GM15510 (cell line): ENCODE measurements around the gene SPOCK3.

ENCODE experiments used
- POLR2A ChIP-seq: IDR thresholded peaks from 3 replicates; pipeline ENCODE4 v1.6.1; 2011; ENCODE audit warnings: borderline replicate concordance; ENCODE audit not compliant: insufficient read length; ENCODE audit errors: extremely low read depth

SPOCK3 gene

GRCh38 chr4:167234316-167234881, at the start of gene SPOCK3:
Gene SPOCK3 (minus strand): TSS chr4:167234494.
- TF ChIP-seq POLR2A: no peak

GRCh38 chr4:167282171-167282864, 48.0 kb upstream of the SPOCK3 start:
- TF ChIP-seq POLR2A: no peak

GRCh38 chr4:167274351-167274750, 40.1 kb upstream of the SPOCK3 start:
- TF ChIP-seq POLR2A: no peak

GRCh38 chr4:167265231-167265630, 30.9 kb upstream of the SPOCK3 start:
- TF ChIP-seq POLR2A: no peak

GRCh38 chr4:167248271-167248670, 14.0 kb upstream of the SPOCK3 start:
- no peak for TF ChIP-seq POLR2A

DNA sequence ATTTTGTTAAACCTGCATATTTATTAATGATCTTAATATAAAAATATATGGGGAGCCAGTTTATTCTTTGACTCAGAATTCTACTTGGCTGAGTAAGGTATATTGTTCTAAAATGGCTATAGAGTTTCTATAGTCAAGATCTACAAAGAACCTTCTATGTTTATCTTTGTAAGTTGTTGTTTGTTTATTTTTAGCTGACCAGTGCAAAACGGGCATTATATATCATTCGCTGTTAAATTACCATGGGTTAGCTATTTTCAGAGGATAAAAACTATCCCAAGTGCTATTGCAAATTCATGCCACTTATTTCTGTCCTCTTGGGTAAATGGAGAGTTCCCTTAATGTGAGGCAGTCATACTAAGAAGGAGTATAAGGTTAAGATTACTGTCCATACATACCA, 5.3 kb upstream of the SPOCK3 start:
- TF ChIP-seq POLR2A: no peak

GRCh38 chr4:167238226-167238625, 3.9 kb upstream of the SPOCK3 start:
- no peak for TF ChIP-seq POLR2A

- TF ChIP-seq POLR2A: no peak
Observed at GRCh38 chr4:167233685-167234315, 494 bp downstream of the SPOCK3 start.

- no peak for TF ChIP-seq POLR2A
Observed at GRCh38 chr4:167232805-167233684, 1.2 kb downstream of the SPOCK3 start.

- TF ChIP-seq POLR2A: no peak
Observed at GRCh38 chr4:167230744-167231143, 3.5 kb downstream of the SPOCK3 start.

DNA sequence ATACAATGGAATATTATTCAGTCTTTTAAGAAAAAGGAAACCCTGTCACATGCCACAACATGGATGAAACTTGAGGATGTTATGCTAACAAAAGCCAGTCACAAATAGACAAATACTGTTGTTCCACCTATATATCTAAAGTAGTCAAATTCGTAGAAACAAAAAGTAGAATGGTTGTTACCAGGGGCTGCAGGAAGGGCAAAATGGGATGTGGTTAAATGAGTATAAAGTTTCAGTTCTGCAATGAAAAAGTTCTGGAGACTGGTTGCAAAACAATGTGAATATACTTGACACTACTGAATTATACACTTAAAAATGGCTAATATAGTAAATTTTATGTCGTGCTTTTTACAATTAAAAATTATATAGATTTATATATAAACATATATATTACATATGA, 12.2 kb downstream of the SPOCK3 start:
- TF ChIP-seq POLR2A: no peak

DNA sequence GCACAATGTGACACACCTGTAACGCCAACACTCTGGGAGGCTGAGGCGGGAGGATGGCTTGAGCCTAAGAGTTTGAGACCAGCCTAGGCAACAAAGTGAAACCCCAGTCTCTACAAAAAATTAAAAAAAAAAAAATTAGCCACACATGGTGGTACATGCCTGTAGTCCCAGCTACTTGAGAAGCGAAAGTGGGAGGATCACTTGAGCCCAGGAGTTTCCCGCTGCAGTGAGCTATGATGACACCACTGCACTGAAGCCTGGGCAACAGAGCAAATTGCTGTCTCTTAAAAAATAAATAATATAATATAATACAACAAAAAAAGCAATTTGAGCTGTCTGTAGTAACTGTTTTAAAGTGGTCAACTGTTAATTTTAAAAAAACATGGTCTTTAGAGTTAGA, 13.2 kb downstream of the SPOCK3 start:
- no peak for TF ChIP-seq POLR2A

DNA sequence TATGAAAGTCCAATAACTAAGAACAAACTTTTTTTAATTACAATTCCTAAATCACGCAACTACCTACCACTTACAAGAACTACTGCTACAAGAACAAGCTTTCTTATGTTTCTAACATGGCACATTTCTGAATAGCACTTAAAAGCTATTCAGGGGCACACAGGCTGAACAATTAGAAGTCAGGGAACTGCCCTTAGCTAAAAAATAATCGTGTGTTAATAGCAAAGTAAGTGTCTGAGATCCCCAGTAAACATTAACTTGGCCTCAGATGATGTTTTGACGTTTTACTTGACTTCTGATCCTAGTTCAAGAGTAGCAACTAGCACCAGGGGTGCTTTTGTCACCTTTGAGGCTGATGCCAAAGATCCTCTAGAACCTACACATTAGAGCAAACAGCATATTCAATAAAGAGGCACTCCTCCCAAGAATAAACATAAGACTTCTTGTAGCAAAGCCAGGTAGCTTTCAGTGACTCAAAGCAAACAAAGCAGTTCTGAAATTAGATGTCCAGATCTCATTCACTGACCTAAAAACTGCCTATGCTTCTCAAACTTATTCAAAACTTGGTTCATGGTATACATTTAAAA, 16.2 kb downstream of the SPOCK3 start:
- TF ChIP-seq POLR2A: no peak

DNA sequence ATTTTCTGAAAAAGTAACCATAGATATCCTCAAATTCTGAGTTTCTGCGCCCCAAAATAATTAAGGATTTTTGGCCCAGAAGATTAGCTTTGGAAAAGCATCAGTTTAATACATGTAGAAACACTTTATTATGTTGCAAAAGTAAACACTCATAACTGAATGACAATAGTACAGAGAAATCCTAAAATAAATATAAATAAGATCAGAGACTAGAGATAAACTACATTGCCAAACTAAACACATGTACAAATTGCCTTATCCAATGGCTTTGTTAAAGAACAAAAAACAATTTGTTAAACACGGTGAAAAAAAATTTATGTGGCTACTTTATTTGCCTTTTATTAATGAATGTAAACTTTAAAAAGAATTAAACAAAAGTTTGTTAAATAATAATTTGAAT, 17.5 kb downstream of the SPOCK3 start:
- TF ChIP-seq POLR2A: no peak

- TF ChIP-seq POLR2A: no peak
Observed at GRCh38 chr4:167210166-167210565, 24.1 kb downstream of the SPOCK3 start.
